Mucosa of rectum (tissue), 2 donors: ENCODE measurements around the gene WDR4.
"Not testable (repeated sequence)": the region's sequence is repeated elsewhere in the genome, so short reads cannot be mapped to it uniquely, and the experiment has no call there.

Source experiments
- H3K27ac ChIP-seq, 2 donors: one replicate each; pipeline ENCODE4 v1.7.0; 2013; ENCODE audit warnings: inconsistent platforms in 2 of 2, low read depth in 2 of 2, low read length in 2 of 2
- H3K27me3 ChIP-seq, 2 donors: one replicate each; pipeline ENCODE4 v1.7.0; 2013; ENCODE audit warnings: low read length in 2 of 2; ENCODE audit not compliant: control insufficient read depth in 2 of 2, insufficient read depth in 2 of 2
- H3K36me3 ChIP-seq, 2 donors: one replicate each; pipeline ENCODE4 v1.7.0; 2013; ENCODE audit warnings: low read length in 2 of 2; ENCODE audit not compliant: control insufficient read depth in 2 of 2, insufficient read depth in 2 of 2
- H3K4me1 ChIP-seq, 2 donors: one replicate each; pipeline ENCODE4 v1.7.0; 2013; ENCODE audit warnings: low read length in 2 of 2, mild to moderate bottlenecking in 1 of 2; ENCODE audit not compliant: control insufficient read depth in 2 of 2, insufficient read depth in 2 of 2
- H3K4me3 ChIP-seq, 2 donors: one replicate each; pipeline ENCODE4 v1.7.0; 2013; ENCODE audit warnings: low read length in 2 of 2
- H3K9ac ChIP-seq, 2 donors: one replicate each; pipeline ENCODE4 v1.7.0; 2013; ENCODE audit warnings: low read length in 2 of 2, low read depth in 1 of 2, mild to moderate bottlenecking in 1 of 2
- H3K9me3 ChIP-seq, 2 donors: one replicate each; pipeline ENCODE4 v1.7.0; 2013; ENCODE audit warnings: low read length in 2 of 2; ENCODE audit not compliant: control insufficient read depth in 2 of 2
- donor health status: healthy.
- donor health status: Normal muscosa, but diverticular disease.

Gene WDR4

DNA sequence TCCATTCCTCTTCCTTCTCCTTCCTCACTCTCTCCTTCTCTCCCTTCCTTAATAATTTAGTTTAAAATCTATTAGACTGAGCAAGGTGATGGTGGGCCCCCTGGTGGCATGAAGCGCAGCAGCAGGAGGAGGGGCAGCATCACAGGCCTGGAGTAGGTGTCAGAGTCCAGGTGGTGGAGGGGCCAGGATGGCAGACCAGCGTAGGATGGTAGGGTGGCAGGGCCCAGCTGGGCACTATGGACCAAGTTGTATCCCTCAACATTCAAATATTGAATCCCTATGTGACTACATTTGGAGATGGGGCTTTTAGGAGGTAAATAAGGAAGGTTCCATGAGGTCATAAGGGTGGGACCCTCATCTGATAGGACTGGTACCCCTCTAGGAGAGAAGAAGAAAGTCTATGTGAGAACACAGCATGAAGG is 61.0 kb downstream of the WDR4 start:
- Histone ChIP-seq H3K27me3 (peaks cover 0 to 3% of the 10 kb centered on the region in 2 donors), H3K27ac (no peak overlapping the region), H3K9ac (no peak overlapping the region), H3K36me3 (no peaks in the 10 kb centered on the region), H3K4me1 (no peaks in the 10 kb centered on the region), H3K4me3 (no peak overlapping the region), H3K9me3 (no peaks in the 10 kb centered on the region)

- H3K4me3 ChIP-seq = no peak overlapping the region
- H3K9me3 ChIP-seq = no peaks in the 10 kb centered on the region
- no peak overlapping the region for H3K9ac ChIP-seq
- no peaks in the 10 kb centered on the region for H3K36me3 ChIP-seq
- H3K27me3 ChIP-seq = peaks cover 0 to 3% of the 10 kb centered on the region in 2 donors
- peaks cover 0 to 5% of the 10 kb centered on the region in 2 donors for H3K4me1 ChIP-seq
- H3K27ac ChIP-seq = no peak overlapping the region
Observed at GRCh38 chr21:42815217-42815616, 64.1 kb downstream of the WDR4 start.

- H3K9ac ChIP-seq = peak overlapping the region in 1 of 2 donors; percentile 59
- H3K9me3 ChIP-seq, H3K27me3 ChIP-seq, H3K36me3 ChIP-seq, H3K4me1 ChIP-seq: not testable (repeated sequence)
- peak overlapping the region; percentile 9 to 23 for H3K4me3 ChIP-seq
- H3K27ac ChIP-seq = peak overlapping the region; percentile 68 to 74
Observed at GRCh38 chr21:42812528-42813241, 66.7 kb downstream of the WDR4 start.

DNA sequence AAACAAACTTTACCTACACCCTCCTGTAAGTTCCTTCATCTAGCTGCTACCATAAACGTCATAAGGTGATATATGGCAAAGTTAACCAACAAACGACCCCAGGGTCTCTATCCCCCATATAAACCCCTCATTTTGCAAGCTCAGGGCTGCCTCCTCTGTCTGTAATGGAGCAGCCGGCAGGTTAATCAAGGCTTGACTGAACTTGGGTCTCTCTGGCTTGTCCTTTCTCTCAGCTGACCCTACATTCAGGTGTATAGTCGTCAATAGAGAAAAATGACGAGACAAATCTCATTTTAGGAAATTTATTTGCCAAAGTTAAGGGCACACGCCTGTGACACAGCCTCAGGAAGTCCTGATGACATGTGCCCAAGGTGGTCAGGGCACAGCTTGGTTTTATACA is 67.4 kb downstream of the WDR4 start:
- H3K27me3 ChIP-seq = peaks cover 0 to 5% of the 10 kb centered on the region in 2 donors
- H3K9me3 ChIP-seq = no peaks in the 10 kb centered on the region
- H3K4me1 ChIP-seq = peaks cover 0 to 5% of the 10 kb centered on the region in 2 donors
- no peak overlapping the region for H3K9ac ChIP-seq
- H3K27ac ChIP-seq = peak overlapping the region; percentile 38 to 74
- no peaks in the 10 kb centered on the region for H3K36me3 ChIP-seq
- no peak overlapping the region for H3K4me3 ChIP-seq

DNA sequence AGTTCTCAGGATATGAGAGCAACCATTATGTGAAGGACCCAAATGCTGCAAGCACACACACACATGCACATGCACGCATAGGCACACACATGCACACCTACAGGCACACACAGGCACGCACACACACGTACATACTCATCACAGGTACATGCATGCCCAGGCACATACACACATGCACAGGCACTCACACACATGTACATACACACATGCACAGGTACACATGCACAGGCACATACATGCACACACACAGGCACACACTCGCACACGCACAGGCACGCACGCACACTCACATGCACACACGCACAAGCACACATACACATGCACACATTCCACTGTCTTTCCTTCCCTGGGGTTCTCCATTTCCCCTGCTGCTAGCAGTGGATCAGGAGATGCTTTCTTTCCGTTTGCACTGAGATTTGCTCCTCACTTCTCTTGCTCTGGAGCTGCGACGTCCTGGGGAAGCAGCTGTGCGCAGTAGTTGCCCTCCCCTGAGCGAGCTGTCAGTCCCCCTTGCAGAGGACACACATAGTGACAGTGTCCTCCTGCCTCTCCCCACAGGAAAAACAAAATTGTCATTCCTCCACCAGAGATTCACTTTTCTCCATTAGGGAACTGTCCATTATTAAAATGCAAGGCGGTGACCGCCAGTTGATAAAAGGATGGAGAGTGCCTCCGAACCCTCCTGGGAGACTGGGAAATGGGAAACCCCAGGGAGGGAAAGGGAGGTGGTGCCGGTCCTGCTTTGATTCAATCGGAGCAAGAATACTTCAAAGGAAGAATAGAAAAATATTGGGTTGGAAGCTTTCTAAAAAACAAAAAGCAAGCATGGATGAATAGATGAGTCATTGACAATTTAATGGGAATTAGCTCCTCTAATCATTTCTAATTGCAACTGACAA is 69.5 kb downstream of the WDR4 start:
- Histone ChIP-seq H3K4me1 (peaks cover 0 to 5% of the 10 kb centered on the region in 2 donors), H3K9me3 (no peaks in the 10 kb centered on the region), H3K36me3 (no peaks in the 10 kb centered on the region), H3K9ac (no peak overlapping the region), H3K4me3 (no peak overlapping the region), H3K27ac (no peak overlapping the region), H3K27me3 (peaks cover 0 to 5% of the 10 kb centered on the region in 2 donors)

DNA sequence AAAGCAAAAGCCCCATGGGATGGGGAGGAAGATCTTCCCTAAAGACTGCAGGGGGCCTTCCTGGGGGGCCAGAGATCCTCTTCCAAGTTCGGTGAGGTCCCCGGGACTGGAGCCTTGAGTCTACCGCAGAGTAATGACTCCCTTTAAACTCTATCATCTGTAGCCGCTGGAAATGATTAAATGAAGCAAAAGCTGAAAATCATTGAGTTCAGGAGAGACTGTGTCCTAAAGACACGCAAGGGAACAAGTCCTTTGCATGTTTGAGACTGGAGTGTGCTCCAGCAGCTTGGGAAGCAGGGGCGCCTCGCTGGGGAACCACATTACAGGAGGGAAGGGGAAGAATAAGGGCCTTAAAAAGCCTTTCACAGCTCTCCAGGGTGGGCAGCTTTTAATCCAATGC is 70.2 kb downstream of the WDR4 start:
- H3K4me1 ChIP-seq = peaks cover 0 to 5% of the 10 kb centered on the region in 2 donors
- peaks cover 0 to 5% of the 10 kb centered on the region in 2 donors for H3K27me3 ChIP-seq
- H3K9me3 ChIP-seq = no peaks in the 10 kb centered on the region

DNA sequence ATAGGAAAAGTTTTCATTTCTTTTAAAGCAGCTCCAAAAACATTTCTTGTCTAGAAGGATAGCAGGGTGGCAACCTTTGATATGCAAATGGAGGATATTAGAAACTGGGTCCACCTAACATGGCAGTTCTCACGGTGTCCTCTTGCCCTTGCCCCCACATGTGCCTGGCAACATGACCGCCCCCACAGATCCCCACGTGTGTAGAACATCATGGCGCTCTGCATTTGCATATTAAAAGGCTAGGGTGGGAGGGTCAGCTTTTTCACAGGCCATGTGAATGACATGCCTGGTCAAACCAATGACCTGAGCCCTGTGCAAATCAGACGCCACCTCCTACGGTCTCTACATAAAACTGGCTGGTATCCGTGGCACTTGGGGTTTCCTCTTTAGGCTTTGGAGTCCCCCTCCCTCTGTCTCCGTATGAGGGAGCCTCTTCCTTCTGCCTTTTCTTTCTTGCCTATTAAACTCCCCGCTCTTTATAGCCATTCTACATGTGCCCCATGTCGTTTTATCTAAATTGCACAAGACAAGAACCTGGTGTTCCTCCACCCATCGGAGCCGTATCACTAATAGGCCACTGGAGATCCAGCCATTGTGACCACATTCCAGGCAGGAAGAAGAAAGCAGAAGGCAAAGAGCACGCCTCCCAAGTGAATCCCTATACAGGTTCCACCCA is 71.3 kb downstream of the WDR4 start:
- Histone ChIP-seq H3K9me3 (no peaks in the 10 kb centered on the region), H3K9ac (no peak overlapping the region), H3K27ac (no peak overlapping the region), H3K4me1 (peaks cover 0 to 5% of the 10 kb centered on the region in 2 donors), H3K27me3 (peaks cover 0 to 5% of the 10 kb centered on the region in 2 donors), H3K36me3 (no peaks in the 10 kb centered on the region), H3K4me3 (no peak overlapping the region)

More for the DNA sequence above, 70.2 kb downstream of the WDR4 start:
- H3K4me3 ChIP-seq = no peak overlapping the region
- no peak overlapping the region for H3K27ac ChIP-seq
- no peak overlapping the region for H3K9ac ChIP-seq
- H3K36me3 ChIP-seq = no peaks in the 10 kb centered on the region

DNA sequence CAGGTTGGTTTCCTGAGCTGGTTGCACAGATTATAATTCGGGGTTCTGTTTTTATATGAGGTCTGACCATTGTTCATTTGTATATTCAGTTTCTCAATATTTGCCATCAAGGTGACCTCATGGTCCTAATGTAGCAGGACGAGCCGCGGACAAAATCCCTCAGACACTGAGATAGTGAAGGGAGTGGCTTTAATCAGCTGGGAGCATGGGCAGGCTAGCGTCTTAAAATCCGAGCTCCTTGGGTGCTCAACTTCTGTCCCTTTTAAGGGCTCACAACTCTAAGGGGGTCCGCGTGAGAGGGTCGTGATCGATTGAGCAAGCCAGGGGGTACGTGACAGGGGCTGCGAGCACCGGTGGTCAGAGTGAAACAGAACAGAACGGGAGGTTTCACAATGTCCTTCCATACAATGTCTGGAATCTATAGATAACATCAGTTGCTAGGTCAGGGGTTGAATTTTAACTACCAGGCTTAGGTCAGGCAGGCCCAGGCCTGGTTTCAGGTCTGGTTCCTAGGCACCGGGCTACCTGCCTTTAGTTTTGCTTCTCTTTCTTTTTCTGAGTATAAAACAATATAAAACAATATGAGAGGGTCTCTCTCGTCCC is 71.9 kb downstream of the WDR4 start:
- not testable (repeated sequence) for H3K27ac ChIP-seq, H3K27me3 ChIP-seq, H3K9me3 ChIP-seq, H3K36me3 ChIP-seq, H3K4me1 ChIP-seq, H3K9ac ChIP-seq, H3K4me3 ChIP-seq

DNA sequence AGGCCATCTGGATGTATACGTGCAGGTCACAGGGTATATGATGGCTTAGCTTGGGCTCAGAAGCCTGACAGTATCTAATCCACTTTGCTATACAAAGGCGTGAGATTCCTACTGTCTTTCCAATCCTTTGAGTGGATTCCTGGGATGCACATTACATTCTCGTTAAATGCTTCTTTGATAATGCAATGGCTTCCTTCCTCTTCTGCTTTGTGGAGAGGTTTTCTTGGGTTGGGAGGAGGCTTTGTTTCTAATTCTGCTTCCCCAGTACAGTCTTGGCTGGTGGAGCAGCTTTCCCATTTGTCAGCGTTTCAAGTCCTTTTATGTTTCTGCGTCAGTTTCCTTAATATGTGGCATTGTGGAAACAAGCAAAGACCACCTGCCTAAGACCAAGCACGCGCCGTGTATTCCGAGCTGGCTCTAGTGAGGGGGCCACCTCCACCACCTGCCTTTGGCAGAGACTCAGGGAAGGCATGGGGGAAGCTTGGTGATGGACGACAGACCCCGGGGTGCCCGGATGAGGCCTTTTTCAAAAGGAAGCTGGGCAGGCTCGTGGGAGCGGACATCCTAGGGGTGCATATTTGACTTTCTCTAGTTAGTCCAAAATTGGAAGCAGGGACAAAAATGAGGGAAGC is 72.7 kb downstream of the WDR4 start:
- Histone ChIP-seq H3K9me3 (no peaks in the 10 kb centered on the region), H3K9ac (no peak overlapping the region), H3K4me3 (no peak overlapping the region), H3K4me1 (no peaks in the 10 kb centered on the region), H3K36me3 (no peaks in the 10 kb centered on the region), H3K27me3 (peaks cover 0 to 5% of the 10 kb centered on the region in 2 donors), H3K27ac (no peak overlapping the region)
